ENCODE data around the gene NDUFC2. TPM values are rescaled to one million over a fixed set of nuclear protein-coding genes. Genes with fewer than 3 reads are reported as not detected.
A peak's percentile ranks its signal among the peaks of the same experiment; 100 is the strongest.

NDUFC2 gene
- total and polyA plus RNA-seq, 2 donors from 2014 or later = 166 to 457 TPM

- Histone ChIP-seq H3K36me3 (ENCODE audit: control insufficient read depth in 2 of 3, insufficient read depth in 3 of 3, low read length in 3 of 3) (peaks cover under 1 to 2% (median 2%) of the 10 kb centered on the region in 3 donors), H3K27ac (ENCODE audit: low read depth in 2 of 2, low read length in 2 of 2) (no peak overlapping the region), H3K27me3 (ENCODE audit: control insufficient read depth, insufficient read depth, low read length) (no peaks in the 10 kb centered on the region), H3K4me1 (ENCODE audit: control insufficient read depth in 2 of 3, insufficient read depth in 2 of 3, low read depth in 1 of 3, low read length in 3 of 3) (peaks cover 0 to 9% (median 5%) of the 10 kb centered on the region in 3 donors), H3K9me3 (ENCODE audit: control insufficient read depth in 2 of 3, insufficient read depth in 1 of 3, low read length in 3 of 3) (no peaks in the 10 kb centered on the region), H3K9ac (ENCODE audit: low read length in 3 of 3) (no peak overlapping the region), H3K4me3 (ENCODE audit: low read length in 3 of 3) (no peak overlapping the region)
- intact Hi-C loops (cut with DNase I) = no loop called here
- no peak for FAIRE-seq
- TF ChIP-seq, protein P1, sequence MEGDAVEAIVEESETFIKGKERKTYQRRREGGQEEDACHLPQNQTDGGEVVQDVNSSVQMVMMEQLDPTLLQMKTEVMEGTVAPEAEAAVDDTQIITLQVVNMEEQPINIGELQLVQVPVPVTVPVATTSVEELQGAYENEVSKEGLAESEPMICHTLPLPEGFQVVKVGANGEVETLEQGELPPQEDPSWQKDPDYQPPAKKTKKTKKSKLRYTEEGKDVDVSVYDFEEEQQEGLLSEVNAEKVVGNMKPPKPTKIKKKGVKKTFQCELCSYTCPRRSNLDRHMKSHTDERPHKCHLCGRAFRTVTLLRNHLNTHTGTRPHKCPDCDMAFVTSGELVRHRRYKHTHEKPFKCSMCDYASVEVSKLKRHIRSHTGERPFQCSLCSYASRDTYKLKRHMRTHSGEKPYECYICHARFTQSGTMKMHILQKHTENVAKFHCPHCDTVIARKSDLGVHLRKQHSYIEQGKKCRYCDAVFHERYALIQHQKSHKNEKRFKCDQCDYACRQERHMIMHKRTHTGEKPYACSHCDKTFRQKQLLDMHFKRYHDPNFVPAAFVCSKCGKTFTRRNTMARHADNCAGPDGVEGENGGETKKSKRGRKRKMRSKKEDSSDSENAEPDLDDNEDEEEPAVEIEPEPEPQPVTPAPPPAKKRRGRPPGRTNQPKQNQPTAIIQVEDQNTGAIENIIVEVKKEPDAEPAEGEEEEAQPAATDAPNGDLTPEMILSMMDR (IDR thresholded peaks at IDR 0.05; ENCODE audit: borderline replicate concordance, extremely low read depth, insufficient read depth) = no peak
- peak in 1 of 5 donors; percentile 7 for DNase-seq
Observed at GRCh38 chr11:78062671-78063070, 17.0 kb downstream of the NDUFC2 start.

DNA sequence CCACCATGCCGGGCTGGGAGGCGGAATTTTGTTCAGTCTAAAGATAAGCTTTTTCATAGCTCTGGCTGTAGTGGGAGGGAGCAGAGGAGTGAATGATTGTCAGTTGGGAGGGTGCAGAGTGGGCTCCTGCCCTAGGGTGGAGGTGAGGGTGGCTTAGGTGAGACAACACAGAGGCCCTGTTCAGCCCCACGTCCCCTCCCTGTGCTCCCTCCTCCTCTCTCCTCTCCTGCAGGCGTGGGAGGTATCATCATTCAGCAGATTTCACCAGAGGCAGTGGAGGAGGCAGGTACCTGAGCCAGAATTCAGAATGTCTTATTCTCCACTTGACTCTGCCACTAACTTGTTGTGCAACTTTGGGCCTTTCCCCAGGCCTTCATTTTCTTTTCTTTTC is 17.7 kb downstream of the NDUFC2 start:
- Histone ChIP-seq H3K36me3 (ENCODE audit: control insufficient read depth in 2 of 3, insufficient read depth in 3 of 3, low read length in 3 of 3) (no peaks in the 10 kb centered on the region), H3K4me1 (ENCODE audit: control insufficient read depth in 2 of 3, insufficient read depth in 2 of 3, low read depth in 1 of 3, low read length in 3 of 3) (peaks cover 0 to 9% (median 5%) of the 10 kb centered on the region in 3 donors), H3K27ac (ENCODE audit: low read depth in 2 of 2, low read length in 2 of 2) (no peak overlapping the region), H3K9ac (ENCODE audit: low read length in 3 of 3) (no peak overlapping the region), H3K9me3 (ENCODE audit: control insufficient read depth in 2 of 3, insufficient read depth in 1 of 3, low read length in 3 of 3) (no peaks in the 10 kb centered on the region), H3K27me3 (ENCODE audit: control insufficient read depth, insufficient read depth, low read length) (no peaks in the 10 kb centered on the region), H3K4me3 (ENCODE audit: low read length in 3 of 3) (no peak overlapping the region)
- intact Hi-C loops (cut with DNase I) = no loop called here
- peak in 3 of 5 donors; percentile 24 to 39 (median 31) for DNase-seq
- no peak for FAIRE-seq
- TF ChIP-seq, protein P1 (IDR thresholded peaks at IDR 0.05; ENCODE audit: borderline replicate concordance, extremely low read depth, insufficient read depth) = no peak

DNA sequence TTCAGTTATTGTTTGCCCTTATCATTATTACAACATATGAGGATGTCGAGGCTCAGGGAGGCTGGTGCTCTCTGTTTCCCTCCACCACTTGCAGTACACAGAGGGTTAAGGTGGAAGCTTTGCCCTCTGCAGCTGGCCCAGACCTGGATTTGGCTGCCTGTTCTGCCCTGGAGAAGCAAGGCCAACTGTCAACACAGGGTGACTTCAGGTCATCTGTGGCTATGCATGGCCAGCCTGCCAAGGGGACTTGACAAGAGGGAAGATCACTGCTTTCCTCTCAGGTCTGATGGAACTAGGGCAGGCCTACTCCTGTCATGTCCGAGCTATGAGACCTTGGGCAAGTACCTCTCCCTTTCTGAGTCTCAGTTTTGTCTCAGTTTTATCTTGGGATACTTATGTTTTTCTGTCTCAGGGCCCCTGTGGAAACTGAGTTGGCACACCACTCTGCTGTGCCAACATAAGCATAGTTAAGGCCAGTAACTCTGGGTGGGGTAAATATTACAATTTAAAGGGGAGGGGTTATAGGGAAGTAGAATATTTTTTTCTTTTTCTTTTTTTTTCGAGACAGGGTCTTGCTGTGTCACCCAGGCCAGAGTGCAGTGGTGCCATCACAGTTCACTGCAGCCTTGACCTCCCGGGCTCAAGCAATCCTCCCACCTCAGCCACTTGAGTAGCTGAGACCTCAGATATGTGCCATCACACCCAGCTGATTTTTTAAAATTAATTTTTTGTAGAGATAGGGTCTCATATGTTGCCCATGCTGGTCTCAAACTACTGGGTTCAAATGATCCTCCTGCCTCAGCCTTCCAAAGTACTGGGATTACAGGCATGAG is 18.4 kb downstream of the NDUFC2 start:
- H3K4me3 ChIP-seq (ENCODE audit: low read length in 3 of 3) = no peak overlapping the region
- no peaks in the 10 kb centered on the region for H3K9me3 ChIP-seq (ENCODE audit: control insufficient read depth in 2 of 3, insufficient read depth in 1 of 3, low read length in 3 of 3)
- H3K36me3 ChIP-seq (ENCODE audit: control insufficient read depth in 2 of 3, insufficient read depth in 3 of 3, low read length in 3 of 3) = no peaks in the 10 kb centered on the region
- intact Hi-C loops (cut with DNase I) = no loop called here
- H3K27ac ChIP-seq (ENCODE audit: low read depth in 2 of 2, low read length in 2 of 2) = peak overlapping the region in 1 of 2 donors; percentile 16
- TF ChIP-seq, protein P1 (IDR thresholded peaks at IDR 0.05; ENCODE audit: borderline replicate concordance, extremely low read depth, insufficient read depth) = no peak
- FAIRE-seq = no peak
- H3K9ac ChIP-seq (ENCODE audit: low read length in 3 of 3) = no peak overlapping the region
- DNase-seq = peak in 1 of 5 donors; percentile 24
- no peaks in the 10 kb centered on the region for H3K27me3 ChIP-seq (ENCODE audit: control insufficient read depth, insufficient read depth, low read length)
- H3K4me1 ChIP-seq (ENCODE audit: control insufficient read depth in 2 of 3, insufficient read depth in 2 of 3, low read depth in 1 of 3, low read length in 3 of 3) = peaks cover 0 to 9% (median 5%) of the 10 kb centered on the region in 3 donors
